IPS-15b (cell line): ENCODE results near the gene METTL25B.
A peak's percentile ranks its signal among the peaks of the same experiment; 100 is the strongest.

Experiments used
- H3K27me3 ChIP-seq: one replicate; pipeline ENCODE4 v1.6.1; 2013; ENCODE audit warnings: low read length; ENCODE audit not compliant: control insufficient read depth, insufficient read depth
- H3K36me3 ChIP-seq: one replicate; pipeline ENCODE4 v1.6.1; 2013; ENCODE audit warnings: low read length; ENCODE audit not compliant: control insufficient read depth, insufficient read depth
- H3K4me1 ChIP-seq: one replicate; pipeline ENCODE4 v1.6.1; 2013; ENCODE audit warnings: mild to moderate bottlenecking, low read length; ENCODE audit not compliant: control insufficient read depth, insufficient read depth
- H3K4me3 ChIP-seq: one replicate; pipeline ENCODE4 v1.5.1; 2013; ENCODE audit warnings: low read depth, low read length
- H3K9ac ChIP-seq: one replicate; pipeline ENCODE4 v1.6.1; 2013; ENCODE audit warnings: low read depth, mild to moderate bottlenecking, low read length
- H3K9me3 ChIP-seq: one replicate; pipeline ENCODE4 v1.6.1; 2013; ENCODE audit warnings: mild to moderate bottlenecking, low read length; ENCODE audit not compliant: control insufficient read depth, insufficient read depth

METTL25B gene

DNA sequence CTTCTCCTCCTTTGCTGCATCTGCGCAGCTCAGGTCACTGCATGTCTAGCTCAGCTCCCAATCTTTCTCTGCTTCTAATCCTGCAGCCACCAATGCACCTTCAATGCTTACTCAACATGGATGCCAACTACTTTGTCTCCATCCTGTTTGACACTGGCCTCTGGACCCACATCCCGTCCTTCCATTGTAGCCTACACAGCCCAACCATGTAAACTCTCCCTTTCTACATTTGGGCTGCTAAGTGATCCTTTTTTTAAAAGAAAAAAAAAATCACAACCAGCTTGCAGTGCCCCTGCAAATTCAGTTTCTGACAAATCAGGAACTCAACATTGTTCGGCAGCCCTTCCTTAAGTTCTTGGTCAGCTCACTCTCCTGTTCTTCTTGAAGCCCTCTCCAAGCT, 13.4 kb upstream of the METTL25B start:
- Histone ChIP-seq H3K36me3 (no peaks in the 10 kb centered on the region), H3K27me3 (no peaks in the 10 kb centered on the region), H3K9ac (no peak overlapping the region), H3K4me3 (no peak overlapping the region), H3K9me3 (no peaks in the 10 kb centered on the region), H3K4me1 (peaks cover 13% of the 10 kb centered on the region)

DNA sequence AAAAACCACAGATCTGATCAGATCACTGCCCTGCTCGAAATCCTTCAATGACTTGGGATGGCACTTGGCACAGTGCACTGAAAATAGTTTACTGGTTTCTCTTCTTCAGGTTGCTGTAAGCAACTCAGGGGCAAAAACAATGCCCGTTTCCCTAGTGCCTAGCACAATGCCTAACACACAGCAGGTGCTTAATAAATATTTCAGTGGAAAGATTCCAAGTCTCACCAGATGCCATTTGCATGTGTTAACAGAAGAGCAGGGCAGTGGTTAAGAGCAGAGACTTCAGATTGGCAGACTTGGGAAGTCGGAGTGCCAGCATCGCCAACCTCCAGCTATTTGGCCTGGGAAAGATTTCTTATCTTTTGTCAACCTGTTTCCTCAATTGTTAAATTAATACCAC, 10.9 kb upstream of the METTL25B start:
- H3K27me3 ChIP-seq, result no peaks in the 10 kb centered on the region
- H3K9ac ChIP-seq, result no peak overlapping the region
- H3K9me3 ChIP-seq, result no peaks in the 10 kb centered on the region
- H3K36me3 ChIP-seq, result peaks cover 11% of the 10 kb centered on the region
- peaks cover 3% of the 10 kb centered on the region for H3K4me1 ChIP-seq
- H3K4me3 ChIP-seq, result no peak overlapping the region

DNA sequence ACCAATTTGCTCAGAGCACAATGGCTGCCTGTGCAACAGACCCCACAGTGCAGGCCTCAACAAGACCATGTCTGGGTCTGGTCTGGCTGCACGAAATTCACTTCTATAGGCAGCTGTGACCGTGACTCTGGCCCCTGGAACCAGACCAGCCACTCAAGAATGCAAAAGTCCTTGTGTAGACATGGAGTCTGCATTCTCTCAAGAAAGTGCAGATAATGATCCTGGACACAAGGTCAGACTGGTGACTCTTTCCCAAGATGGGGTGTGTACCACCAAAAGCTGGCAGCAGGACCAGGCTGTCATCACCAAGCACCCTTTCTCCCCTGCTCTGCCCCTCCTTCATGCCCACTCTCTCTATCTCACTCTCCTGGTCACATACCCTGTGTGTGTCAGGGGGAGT, 7.1 kb upstream of the METTL25B start:
- Histone ChIP-seq H3K9ac (no peak overlapping the region), H3K4me1 (peaks cover 9% of the 10 kb centered on the region), H3K27me3 (no peaks in the 10 kb centered on the region), H3K36me3 (peaks cover 32% of the 10 kb centered on the region), H3K4me3 (no peak overlapping the region), H3K9me3 (no peaks in the 10 kb centered on the region)

DNA sequence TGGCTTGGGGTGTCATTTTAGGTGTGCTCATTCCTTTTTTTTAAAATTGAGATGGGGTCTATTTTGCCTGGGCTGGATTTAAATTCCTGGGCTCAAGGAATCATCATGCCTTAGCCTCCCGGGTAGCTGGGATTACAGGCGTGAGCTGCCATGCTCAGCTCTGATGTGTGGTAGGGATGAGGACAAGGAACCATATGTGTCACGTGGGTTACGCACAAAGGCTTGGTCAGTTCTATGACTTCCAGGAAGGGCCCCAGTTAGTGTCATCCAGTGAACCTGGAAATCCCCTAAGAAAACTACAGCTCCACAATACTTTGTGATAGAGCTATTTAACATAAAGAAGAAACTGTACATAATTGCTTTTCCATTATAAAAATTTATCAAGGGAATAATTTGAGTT, 6.7 kb upstream of the METTL25B start:
- Histone ChIP-seq H3K27me3 (no peaks in the 10 kb centered on the region), H3K36me3 (peaks cover 32% of the 10 kb centered on the region), H3K9ac (no peak overlapping the region), H3K9me3 (no peaks in the 10 kb centered on the region), H3K4me3 (no peak overlapping the region), H3K4me1 (peaks cover 9% of the 10 kb centered on the region)

DNA sequence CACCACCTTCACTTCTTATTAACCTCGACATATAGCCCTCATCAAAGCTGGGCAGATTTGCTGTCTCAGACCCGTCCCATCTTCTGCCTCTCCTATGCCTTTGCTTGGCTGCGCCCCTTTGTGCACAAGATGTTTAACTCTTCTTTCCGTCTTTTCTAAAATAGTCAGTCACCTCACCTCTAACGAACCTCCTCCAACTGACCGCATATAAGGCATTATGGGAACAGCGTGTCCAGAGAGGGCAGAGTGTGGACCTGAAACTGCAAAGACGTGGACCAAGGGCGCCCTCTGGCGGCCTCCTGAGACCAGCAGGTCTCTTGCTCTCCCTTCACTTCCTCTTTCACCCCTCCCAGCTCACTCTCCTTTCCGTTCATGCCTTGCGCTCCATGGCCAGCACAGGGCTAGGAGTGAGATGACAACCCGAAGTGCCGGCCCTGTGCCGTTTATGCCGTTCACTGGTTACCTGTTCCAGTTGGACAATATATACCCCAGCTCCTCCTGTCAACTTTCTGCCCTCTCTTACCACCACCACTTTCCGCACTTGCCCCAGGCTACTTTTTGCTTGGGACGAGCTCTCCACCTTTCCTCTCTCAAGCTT, 2.5 kb upstream of the METTL25B start:
- H3K9me3 ChIP-seq, result no peaks in the 10 kb centered on the region
- H3K4me3 ChIP-seq, result peak overlapping the region; percentile 99
- peaks cover 21% of the 10 kb centered on the region for H3K4me1 ChIP-seq
- peaks cover 32% of the 10 kb centered on the region for H3K36me3 ChIP-seq
- H3K9ac ChIP-seq, result peak overlapping the region; percentile 32
- H3K27me3 ChIP-seq, result no peaks in the 10 kb centered on the region

DNA sequence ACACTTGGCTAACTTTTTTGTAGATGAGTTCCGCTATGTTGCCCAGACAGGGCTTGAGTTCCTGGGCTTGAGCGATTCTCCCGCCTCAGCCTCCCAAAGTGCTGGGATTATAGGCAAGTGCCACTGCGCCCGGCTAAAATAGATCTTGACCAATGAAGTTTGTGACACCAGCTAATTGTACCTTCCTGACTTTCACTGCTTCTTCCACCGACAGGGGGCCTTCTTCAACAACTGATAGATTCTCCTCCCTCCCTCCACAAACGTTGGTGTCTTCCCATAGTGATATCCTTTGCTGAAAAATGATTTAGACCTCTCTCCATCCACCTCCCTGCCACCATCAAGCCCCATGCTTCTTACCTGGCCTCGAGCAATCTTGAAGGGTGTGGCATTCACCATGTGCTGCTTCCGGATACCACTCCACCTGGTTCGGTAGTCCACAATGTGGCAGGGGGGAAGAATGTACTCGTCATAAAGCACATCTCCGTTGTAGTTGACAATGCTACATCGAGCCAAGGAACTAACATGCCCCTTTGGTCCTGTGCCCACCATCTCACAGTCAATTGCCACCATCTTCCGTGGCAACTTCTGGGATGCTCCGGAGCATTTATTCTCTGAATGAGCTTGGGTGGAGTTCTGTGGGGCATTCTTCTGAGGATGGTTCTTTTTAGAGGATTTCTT, 1.6 kb upstream of the METTL25B start:
- Histone ChIP-seq H3K9ac (no peak overlapping the region), H3K36me3 (peaks cover 26% of the 10 kb centered on the region), H3K4me1 (peaks cover 21% of the 10 kb centered on the region), H3K9me3 (no peaks in the 10 kb centered on the region), H3K4me3 (peak overlapping the region; percentile 99), H3K27me3 (no peaks in the 10 kb centered on the region)

DNA sequence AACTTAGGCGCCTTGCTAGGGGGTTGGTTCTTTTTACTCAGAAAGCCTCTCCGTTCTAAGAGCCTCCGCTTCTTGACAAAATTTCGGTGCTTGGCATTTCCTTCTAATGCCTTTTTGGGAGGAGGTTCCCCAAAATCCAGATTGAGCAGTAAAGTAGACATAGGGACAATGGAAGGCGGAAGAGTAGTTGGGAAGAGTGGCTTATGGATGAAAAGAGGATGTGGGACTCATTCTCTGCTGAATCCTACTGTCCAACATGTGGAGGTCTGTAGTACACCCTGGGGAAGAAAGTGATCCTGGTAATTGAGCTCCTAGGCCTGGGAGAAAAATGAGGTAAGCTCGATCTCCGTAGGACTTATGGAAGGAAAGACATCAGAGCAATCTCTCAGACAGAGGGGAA, 777 bp upstream of the METTL25B start:
- Histone ChIP-seq H3K27me3 (no peaks in the 10 kb centered on the region), H3K36me3 (peaks cover 21% of the 10 kb centered on the region), H3K9ac (peak overlapping the region; percentile 85), H3K9me3 (no peaks in the 10 kb centered on the region), H3K4me3 (peak overlapping the region; percentile 99), H3K4me1 (peaks cover 21% of the 10 kb centered on the region)

DNA sequence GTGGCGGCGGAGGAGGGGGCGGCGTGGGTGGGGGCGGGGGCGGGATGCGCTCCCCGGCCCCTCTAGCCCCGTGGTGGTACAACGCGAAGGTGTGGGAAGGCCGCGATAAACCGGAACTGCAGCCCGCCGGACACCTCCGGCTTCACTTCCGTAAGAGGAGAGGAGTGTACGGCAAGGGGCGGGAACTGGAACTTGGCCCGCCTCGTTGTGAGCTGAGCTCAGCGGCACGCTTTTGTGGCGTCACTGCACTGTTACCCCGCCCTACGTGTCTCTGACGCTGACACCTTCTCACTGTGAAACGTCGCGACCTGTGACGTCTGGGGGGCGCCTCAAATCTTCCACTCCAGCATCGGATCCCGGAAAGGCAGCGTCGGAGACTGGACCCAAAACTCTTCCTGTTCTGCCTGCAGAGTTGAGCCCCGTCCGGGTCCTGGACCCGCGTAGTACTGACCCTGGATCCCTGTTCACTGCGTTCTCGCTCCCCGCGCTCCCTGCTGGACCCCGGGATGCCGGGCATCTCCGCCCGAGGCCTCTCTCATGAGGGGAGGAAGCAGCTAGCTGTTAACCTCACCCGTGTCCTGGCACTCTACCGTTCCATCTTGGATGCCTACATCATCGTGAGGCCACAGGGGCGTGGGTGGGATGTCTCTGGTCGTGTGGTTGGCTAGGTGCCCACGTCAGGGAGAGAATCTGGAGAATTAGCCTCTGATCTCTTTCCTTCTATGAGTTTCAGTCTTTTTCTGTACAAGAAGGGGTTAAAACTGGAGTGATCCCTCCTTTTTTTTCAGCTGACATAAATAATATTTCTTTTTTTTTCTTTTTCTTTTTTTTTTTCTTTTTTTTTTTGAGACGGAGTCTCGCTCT, 562 bp downstream of the METTL25B start, which contains the start of gene ISG20L2:
TSS of gene ISG20L2 (minus strand) at position 168 of the 864 bp plus-strand sequence. CDS start 1,114 bp downstream, outside the sequence.
- H3K9ac ChIP-seq, result peak within 1 kb of the TSS; percentile 85
- H3K4me1 ChIP-seq, result peaks cover 21% of the 10 kb centered on the region
- H3K36me3 ChIP-seq, result peaks cover 8% of the 10 kb centered on the region

DNA sequence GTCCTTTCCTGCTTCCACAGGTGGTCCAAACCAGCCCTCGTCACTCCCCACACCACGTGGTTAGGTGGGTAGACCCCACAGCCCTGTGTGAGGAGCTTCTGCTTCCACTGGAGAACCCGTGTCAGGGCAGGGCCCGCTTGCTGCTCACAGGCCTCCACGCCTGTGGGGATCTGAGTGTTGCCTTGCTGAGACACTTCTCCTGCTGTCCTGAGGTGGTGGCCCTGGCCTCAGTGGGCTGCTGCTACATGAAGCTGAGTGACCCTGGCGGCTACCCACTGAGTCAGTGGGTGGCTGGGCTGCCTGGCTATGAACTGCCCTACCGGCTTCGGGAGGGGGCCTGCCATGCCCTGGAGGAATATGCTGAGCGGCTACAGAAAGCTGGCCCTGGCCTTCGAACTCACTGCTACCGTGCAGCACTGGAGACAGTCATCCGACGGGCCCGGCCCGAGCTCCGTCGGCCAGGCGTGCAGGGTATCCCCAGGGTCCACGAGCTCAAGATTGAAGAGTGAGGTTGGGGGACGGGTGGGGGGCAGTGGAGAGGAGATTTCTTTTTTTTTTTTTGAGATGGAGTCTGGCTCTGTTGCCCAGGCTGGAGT, 5.8 kb downstream of the METTL25B start:
- Histone ChIP-seq H3K27me3 (no peaks in the 10 kb centered on the region), H3K36me3 (peaks cover 7% of the 10 kb centered on the region), H3K4me1 (peaks cover 7% of the 10 kb centered on the region), H3K9me3 (no peaks in the 10 kb centered on the region), H3K9ac (no peak overlapping the region), H3K4me3 (no peak overlapping the region)

More for the DNA sequence above, 562 bp downstream of the METTL25B start, which contains the start of gene ISG20L2:
- peak within 1 kb of the TSS; percentile 99 for H3K4me3 ChIP-seq
- no peaks in the 10 kb centered on the region for H3K27me3 ChIP-seq
- no peaks in the 10 kb centered on the region for H3K9me3 ChIP-seq

DNA sequence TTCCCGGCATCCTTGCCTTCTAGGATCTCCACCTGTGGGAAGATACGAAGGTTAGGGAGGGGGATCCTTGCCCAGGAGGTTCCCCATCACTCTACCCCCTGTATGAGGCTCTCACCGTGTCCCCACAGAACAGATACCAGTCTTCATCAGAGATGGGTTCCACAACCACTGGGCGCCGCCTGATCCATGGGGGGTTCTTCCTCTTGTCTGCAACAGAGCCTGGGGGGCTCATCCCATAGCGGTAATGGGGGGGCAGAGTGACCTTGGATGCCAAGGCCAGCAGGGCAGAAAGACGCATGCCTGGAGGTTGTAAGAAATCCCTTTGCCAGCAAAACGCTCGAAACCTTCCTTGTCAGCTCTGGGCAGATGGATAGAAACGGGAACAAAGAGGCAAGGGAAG, 10.1 kb downstream of the METTL25B start:
- H3K36me3 ChIP-seq, result peaks cover 14% of the 10 kb centered on the region
- peaks cover 5% of the 10 kb centered on the region for H3K4me1 ChIP-seq

DNA sequence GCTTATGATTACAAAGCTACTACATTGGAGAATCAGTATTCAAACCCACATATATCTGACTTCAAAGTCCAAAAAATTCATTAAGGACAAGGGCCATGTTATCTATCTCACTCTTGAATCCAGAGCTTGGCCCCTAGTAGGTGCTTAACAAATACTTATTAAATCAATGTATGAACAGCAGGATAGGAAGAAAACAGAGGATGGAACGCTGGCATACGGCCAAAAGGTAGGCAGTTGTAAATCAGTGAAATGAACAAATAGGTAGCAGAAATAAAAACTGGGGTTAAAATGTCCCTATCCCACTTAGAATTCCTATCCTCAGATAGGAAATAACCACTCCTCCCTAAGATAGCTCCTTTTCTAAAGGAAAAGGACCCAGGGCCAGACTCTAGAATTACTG, 10.6 kb downstream of the METTL25B start:
- Histone ChIP-seq H3K4me3 (no peak overlapping the region), H3K36me3 (peaks cover 19% of the 10 kb centered on the region), H3K9ac (no peak overlapping the region), H3K9me3 (no peaks in the 10 kb centered on the region), H3K27me3 (no peaks in the 10 kb centered on the region), H3K4me1 (peaks cover 5% of the 10 kb centered on the region)

More for the DNA sequence above, 10.1 kb downstream of the METTL25B start:
- Histone ChIP-seq H3K9ac (no peak overlapping the region), H3K9me3 (no peaks in the 10 kb centered on the region), H3K4me3 (no peak overlapping the region), H3K27me3 (no peaks in the 10 kb centered on the region)
